GM10266 (cell line): ENCODE data around the gene CRYGB.
"Not testable (repeated sequence)": the region's sequence is repeated elsewhere in the genome, so short reads cannot be mapped to it uniquely, and the experiment has no call there.

Experiments
- DNase-seq: peaks from one replicate; pipeline ENCODE4 v3.0.0; 2012; ENCODE audit errors: extremely low spot score
- TF ChIP-seq, protein P1 (sequence below): IDR thresholded peaks from 2 replicates; pipeline ENCODE4 v1.5.1; 2012; ENCODE audit warnings: mild to moderate bottlenecking, low read depth; ENCODE audit not compliant: control insufficient read depth, insufficient read depth; ENCODE audit errors: missing control alignments

The CRYGB gene

GRCh38 chr2:208150094-208150493 lies 4.1 kb upstream of the CRYGB start:
- DNase-seq: no peak
- TF ChIP-seq, protein P1, sequence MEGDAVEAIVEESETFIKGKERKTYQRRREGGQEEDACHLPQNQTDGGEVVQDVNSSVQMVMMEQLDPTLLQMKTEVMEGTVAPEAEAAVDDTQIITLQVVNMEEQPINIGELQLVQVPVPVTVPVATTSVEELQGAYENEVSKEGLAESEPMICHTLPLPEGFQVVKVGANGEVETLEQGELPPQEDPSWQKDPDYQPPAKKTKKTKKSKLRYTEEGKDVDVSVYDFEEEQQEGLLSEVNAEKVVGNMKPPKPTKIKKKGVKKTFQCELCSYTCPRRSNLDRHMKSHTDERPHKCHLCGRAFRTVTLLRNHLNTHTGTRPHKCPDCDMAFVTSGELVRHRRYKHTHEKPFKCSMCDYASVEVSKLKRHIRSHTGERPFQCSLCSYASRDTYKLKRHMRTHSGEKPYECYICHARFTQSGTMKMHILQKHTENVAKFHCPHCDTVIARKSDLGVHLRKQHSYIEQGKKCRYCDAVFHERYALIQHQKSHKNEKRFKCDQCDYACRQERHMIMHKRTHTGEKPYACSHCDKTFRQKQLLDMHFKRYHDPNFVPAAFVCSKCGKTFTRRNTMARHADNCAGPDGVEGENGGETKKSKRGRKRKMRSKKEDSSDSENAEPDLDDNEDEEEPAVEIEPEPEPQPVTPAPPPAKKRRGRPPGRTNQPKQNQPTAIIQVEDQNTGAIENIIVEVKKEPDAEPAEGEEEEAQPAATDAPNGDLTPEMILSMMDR: no peak

DNA sequence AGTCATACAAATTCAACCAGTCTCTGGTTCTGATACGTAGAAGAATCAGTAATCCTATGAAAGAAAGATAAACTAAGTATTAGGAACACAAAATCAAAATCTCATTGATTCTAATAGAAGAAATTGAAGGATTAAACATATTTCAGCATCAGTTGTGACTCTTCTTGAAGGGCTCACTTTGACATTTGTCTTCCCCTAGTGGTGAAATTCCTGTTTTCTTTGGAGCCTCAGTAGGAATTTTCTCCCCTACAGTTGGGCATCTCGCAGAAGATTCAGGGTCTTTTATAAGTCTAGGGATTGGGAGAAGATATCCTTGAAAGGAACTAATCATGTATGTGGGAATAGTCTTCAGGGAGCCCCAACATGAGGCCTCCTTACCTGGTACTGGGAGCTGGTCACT lies 2.8 kb upstream of the CRYGB start:
- no peak for DNase-seq
- TF ChIP-seq, protein P1: no peak

- DNase-seq: no peak
- TF ChIP-seq, protein P1: no peak
Observed at GRCh38 chr2:208147759-208148158, 1.8 kb upstream of the CRYGB start.

DNA sequence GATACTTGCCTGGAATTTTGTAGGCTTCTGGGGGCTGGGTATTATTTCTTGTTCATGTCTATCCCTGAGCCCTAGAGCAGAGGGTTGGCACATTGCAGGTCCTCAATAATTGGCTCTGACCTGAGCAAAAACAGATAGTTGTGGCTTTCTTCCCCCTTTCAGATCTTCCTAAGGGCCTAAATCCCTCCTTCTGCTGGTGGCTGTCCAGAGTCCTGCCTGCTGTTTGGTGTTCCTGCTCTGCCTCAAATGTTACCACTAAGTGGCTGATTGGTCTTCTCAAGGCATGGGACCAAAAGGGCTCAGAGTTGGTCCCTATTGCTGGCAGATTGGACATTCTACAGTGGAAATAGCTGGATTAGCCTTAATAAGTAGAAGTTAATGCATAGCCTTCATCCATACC lies 1.1 kb upstream of the CRYGB start:
- TF ChIP-seq, protein P1: no peak
- DNase-seq: no peak

GRCh38 chr2:208142925-208143799 lies 2.8 kb downstream of the CRYGB start:
- TF ChIP-seq, protein P1: no peak
- no peak for DNase-seq

GRCh38 chr2:208142240-208142924 lies 3.6 kb downstream of the CRYGB start:
- TF ChIP-seq, protein P1: no peak
- DNase-seq: no peak

- no peak for DNase-seq
- TF ChIP-seq, protein P1: no peak
Observed at GRCh38 chr2:208139447-208139846, 6.5 kb downstream of the CRYGB start.

DNA sequence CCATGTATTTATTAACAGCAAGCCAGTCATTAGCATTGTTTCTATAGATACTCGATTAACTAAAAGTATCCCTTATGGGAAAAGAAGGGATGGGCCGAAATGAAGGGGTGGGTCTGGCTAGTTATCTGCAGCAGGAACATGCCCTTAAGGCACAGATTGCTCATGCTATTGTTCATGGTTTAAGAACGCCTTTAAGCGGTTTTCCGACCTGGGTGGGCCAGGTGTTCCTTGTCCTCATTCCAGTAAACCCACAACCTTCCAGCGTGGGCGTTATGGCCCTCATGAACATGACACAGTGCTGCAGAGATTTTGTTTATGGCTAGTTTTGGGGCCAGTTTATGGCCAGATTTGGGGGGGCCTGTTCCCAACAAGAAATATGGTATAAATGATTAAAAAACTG lies 7.6 kb downstream of the CRYGB start:
- DNase-seq: not testable (repeated sequence)
